Astrocyte (in vitro differentiated cells and primary cell): Measurements from ENCODE around the gene GPR153. TPM values are rescaled to one million over a fixed set of nuclear protein-coding genes. Genes with fewer than 3 reads are reported as not detected.

Experiments used
- DNase-seq: peaks from one replicate; pipeline ENCODE4 v3.0.0-alpha.2; 2010; ENCODE audit warnings: low read depth
- FAIRE-seq: peaks from 2 replicates; lab custom pipeline; 2011; peaks lifted over from hg19 to GRCh38; lab: Jason Lieb, UNC
- H2AFZ ChIP-seq: 2 replicates; pipeline ENCODE4 v1.6.0; 2012; ENCODE audit warnings: low read depth, low read length, inconsistent platforms
- H3K27ac ChIP-seq: 2 replicates; pipeline ENCODE4 v1.5.1; 2011; ENCODE audit warnings: low read depth, low read length, inconsistent platforms
- H3K27me3 ChIP-seq: 2 replicates; pipeline ENCODE4 v1.6.0; 2011; ENCODE audit warnings: low read length, inconsistent platforms; ENCODE audit not compliant: insufficient read depth
- H3K36me3 ChIP-seq: 2 replicates; pipeline ENCODE4 v1.5.1; 2011; ENCODE audit warnings: low read length, inconsistent platforms; ENCODE audit not compliant: insufficient read depth
- H3K4me1 ChIP-seq: 2 replicates; pipeline ENCODE4 v1.5.1; 2011; ENCODE audit warnings: low read length, inconsistent platforms; ENCODE audit not compliant: insufficient read depth
- H3K4me2 ChIP-seq: 2 replicates; pipeline ENCODE4 v1.6.0; 2012; ENCODE audit warnings: low read length, inconsistent platforms
- H3K4me3 ChIP-seq: 2 replicates; pipeline ENCODE4 v1.5.1; 2011; ENCODE audit warnings: low read depth, mild to moderate bottlenecking, low read length, inconsistent platforms; ENCODE audit not compliant: insufficient read depth
- H3K79me2 ChIP-seq: 2 replicates; pipeline ENCODE4 v1.6.0; 2012; ENCODE audit warnings: mild to moderate bottlenecking, low read length, inconsistent platforms; ENCODE audit not compliant: insufficient read depth
- H3K9ac ChIP-seq: 2 replicates; pipeline ENCODE4 v1.6.0; 2012; ENCODE audit warnings: mild to moderate bottlenecking, low read length, inconsistent platforms
- H3K9me3 ChIP-seq: 2 replicates; pipeline ENCODE4 v1.5.1; 2012; ENCODE audit warnings: low read depth, mild to moderate bottlenecking, low read length, inconsistent platforms; ENCODE audit not compliant: insufficient read depth
- H4K20me1 ChIP-seq: 2 replicates; pipeline ENCODE4 v1.6.0; 2012; ENCODE audit warnings: low read length, inconsistent platforms; ENCODE audit not compliant: insufficient read depth
- H3K27ac Mint-ChIP-seq: one replicate; pipeline ENCODE4 v1.8.0; 2021; ENCODE audit warnings: mild to moderate bottlenecking, mixed read lengths; ENCODE audit not compliant: unreplicated experiment
- H3K27me3 Mint-ChIP-seq: one replicate; pipeline ENCODE4 v1.8.0; 2021; ENCODE audit warnings: low read depth, mixed read lengths; ENCODE audit not compliant: unreplicated experiment
- H3K36me3 Mint-ChIP-seq: one replicate; pipeline ENCODE4 v1.8.0; 2021; ENCODE audit warnings: low read depth, mixed read lengths; ENCODE audit not compliant: unreplicated experiment
- H3K4me1 Mint-ChIP-seq: one replicate; pipeline ENCODE4 v1.8.0; 2021; ENCODE audit warnings: low read depth, mixed read lengths; ENCODE audit not compliant: unreplicated experiment
- H3K4me3 Mint-ChIP-seq: one replicate; pipeline ENCODE4 v1.8.0; 2021; ENCODE audit warnings: mild to moderate bottlenecking, moderate library complexity, mixed read lengths; ENCODE audit not compliant: unreplicated experiment
- H3K9me3 Mint-ChIP-seq: one replicate; pipeline ENCODE4 v1.8.0; 2021; ENCODE audit warnings: mild to moderate bottlenecking, mixed read lengths; ENCODE audit not compliant: unreplicated experiment
- CTCF ChIP-seq: IDR thresholded peaks from 2 replicates; pipeline ENCODE4 v1.5.1; 2011; ENCODE audit warnings: low read depth, mild to moderate bottlenecking, inconsistent platforms, low read length, moderate library complexity; ENCODE audit not compliant: insufficient read depth
- EZH2 ChIP-seq: IDR thresholded peaks from 2 replicates; pipeline ENCODE4 v1.6.1; 2012; ENCODE audit warnings: mild to moderate bottlenecking, low read length, inconsistent platforms; ENCODE audit not compliant: insufficient read depth
- total RNA-seq: library from RNA; stranded (reverse); gene quantifications from 2 replicates; pipeline ENCODE4 v1.2.1, GENCODE V29; 2021

GPR153 gene
- total RNA-seq, 1 donor from 2014 or later: 3.0 TPM

- Histone ChIP-seq H3K27ac (no peak overlapping the region), H3K4me3 (no peak overlapping the region), H3K4me1 (peaks cover 30% of the 10 kb centered on the region), H2AFZ (peak overlapping the region; percentile 58), H3K79me2 (no peaks in the 10 kb centered on the region), H3K36me3 (no peaks in the 10 kb centered on the region), H3K27me3 (no peaks in the 10 kb centered on the region), H4K20me1 (peaks cover 8% of the 10 kb centered on the region), H3K9ac (peak overlapping the region; percentile 65), H3K4me2 (peak overlapping the region; percentile 79), H3K9me3 (no peaks in the 10 kb centered on the region)
- TF ChIP-seq CTCF (no peak), EZH2 (no peak)
- Mint-ChIP-seq H3K9me3 (no peaks in the 10 kb centered on the region), H3K36me3 (peaks cover 7% of the 10 kb centered on the region), H3K4me3 (peak overlapping the region; percentile 62), H3K4me1 (peaks cover 22% of the 10 kb centered on the region), H3K27ac (no peak overlapping the region), H3K27me3 (no peaks in the 10 kb centered on the region)
- FAIRE-seq (no peak), DNase-seq (no peak)
These were observed 16.1 kb upstream of the GPR153 start for GRCh38 chr1:6276811-6277555.

GRCh38 chr1:6275826-6276782 lies 15.2 kb upstream of the GPR153 start:
- Histone ChIP-seq H3K4me3 (no peak overlapping the region), H3K36me3 (no peaks in the 10 kb centered on the region), H3K9ac (peak overlapping the region; percentile 65), H3K9me3 (no peaks in the 10 kb centered on the region), H3K4me1 (peaks cover 38% of the 10 kb centered on the region), H4K20me1 (peaks cover 8% of the 10 kb centered on the region), H3K27me3 (no peaks in the 10 kb centered on the region), H3K79me2 (no peaks in the 10 kb centered on the region), H3K4me2 (peak overlapping the region; percentile 79), H3K27ac (peak overlapping the region; percentile 73), H2AFZ (peak overlapping the region; percentile 58)
- Mint-ChIP-seq H3K36me3 (peaks cover 7% of the 10 kb centered on the region), H3K27me3 (no peaks in the 10 kb centered on the region), H3K4me3 (no peak overlapping the region), H3K4me1 (peaks cover 29% of the 10 kb centered on the region), H3K27ac (peak overlapping the region; percentile 54), H3K9me3 (no peaks in the 10 kb centered on the region)
- no peak for FAIRE-seq
- peak; percentile 73 for DNase-seq
- no peak for TF ChIP-seq CTCF
- no peak for TF ChIP-seq EZH2
